Neural cell (in vitro differentiated cells): ENCODE data around the gene FSD2. TPM values are rescaled to one million over a fixed set of nuclear protein-coding genes. Genes with fewer than 3 reads are reported as not detected.

Experiments
- H2AFZ ChIP-seq: fragments of 200-600, 300-800 bp; sonication (generic), shearing (Covaris generic); 2 replicates; pipeline ENCODE4 v1.6.0; 2014; ENCODE audit warnings: low read depth, mild to moderate bottlenecking, antibody characterized with exemption, low read length, moderate library complexity
- H3F3A ChIP-seq: fragments of 200-600 bp; shearing (Covaris generic); 2 replicates; pipeline ENCODE4 v1.6.1; 2016; ENCODE audit warnings: mild to moderate bottlenecking, moderate library complexity, mixed read lengths, antibody characterized with exemption, low read length; ENCODE audit not compliant: insufficient read depth, poor library complexity, severe bottlenecking
- H3K27ac ChIP-seq: fragments of 200-600, 300-800 bp; sonication (generic), shearing (Covaris generic); 2 replicates; pipeline ENCODE4 v1.5.1; 2014; ENCODE audit warnings: mild to moderate bottlenecking, low read length, moderate library complexity
- H3K27me3 ChIP-seq: fragments of 300-800, 200-600 bp; sonication (generic), shearing (Covaris generic); 2 replicates; pipeline ENCODE4 v1.6.0; 2014; ENCODE audit warnings: mild to moderate bottlenecking, low read depth, low read length, moderate library complexity; ENCODE audit not compliant: insufficient read depth
- H3K36me3 ChIP-seq: fragments of 300-800, 200-600 bp; sonication (generic), shearing (Covaris generic); 2 replicates; pipeline ENCODE4 v1.5.1; 2014; ENCODE audit warnings: mild to moderate bottlenecking, antibody characterized with exemption, low read length, moderate library complexity; ENCODE audit not compliant: insufficient read depth
- H3K4me2 ChIP-seq: fragments of 300-800, 200-600 bp; sonication (generic), shearing (Covaris generic); 2 replicates; pipeline ENCODE4 v1.6.0; 2014; ENCODE audit warnings: mild to moderate bottlenecking, low read length
- H3K4me3 ChIP-seq: fragments of 300-800, 200-600 bp; sonication (generic), shearing (Covaris generic); 2 replicates; pipeline ENCODE4 v1.5.1; 2014; ENCODE audit warnings: mild to moderate bottlenecking, low read length, moderate library complexity
- H3K79me2 ChIP-seq: fragments of 200-600 bp; shearing (Covaris generic); replicated peaks from 2 replicates; pipeline ENCODE4 v1.6.0; 2014; ENCODE audit warnings: mild to moderate bottlenecking, low read length, moderate library complexity; ENCODE audit not compliant: insufficient read depth
- H3K9ac ChIP-seq: fragments of 300-800, 200-600 bp; sonication (generic), shearing (Covaris generic); 2 replicates; pipeline ENCODE4 v1.6.1; 2016; ENCODE audit warnings: mild to moderate bottlenecking, low read length, mixed read lengths
- H3K9me2 ChIP-seq: fragments of 200-600 bp; shearing (Covaris generic); 2 replicates; pipeline ENCODE4 v1.6.1; 2016; ENCODE audit warnings: mild to moderate bottlenecking, low read length, mixed read lengths; ENCODE audit not compliant: insufficient read depth
- H3K9me3 ChIP-seq: fragments of 200-600, 300-800 bp; sonication (generic), shearing (Covaris generic); 2 replicates; pipeline ENCODE4 v1.6.1; 2016; ENCODE audit warnings: mild to moderate bottlenecking, mixed run types, low read length, moderate library complexity, mixed read lengths
- H4K20me1 ChIP-seq: fragments of 200-600 bp; shearing (Covaris generic); 2 replicates; pipeline ENCODE4 v1.6.1; 2016; ENCODE audit warnings: mild to moderate bottlenecking, mixed run types; ENCODE audit not compliant: insufficient read depth
- CTCF ChIP-seq: fragments of 450-650 bp; IDR thresholded peaks from 2 replicates; pipeline ENCODE4 v1.5.1; 2014; ENCODE audit warnings: antibody characterized with exemption, mild to moderate bottlenecking, moderate library complexity; ENCODE audit not compliant: poor library complexity, severe bottlenecking
- EP300 ChIP-seq: fragments of 450-650 bp; conservative IDR thresholded peaks from 2 replicates; pipeline ENCODE4 v1.6.1; 2014; ENCODE audit warnings: antibody characterized with exemption, mild to moderate bottlenecking, moderate library complexity; ENCODE audit not compliant: poor library complexity, severe bottlenecking
- EZH2 ChIP-seq: fragments of 200-600, 300-800 bp; shearing (Covaris generic), sonication (generic); IDR thresholded peaks from 2 replicates; pipeline ENCODE4 v1.6.1; 2014; ENCODE audit warnings: antibody characterized with exemption, low read length, borderline replicate concordance, mild to moderate bottlenecking; ENCODE audit not compliant: insufficient read depth, poor library complexity, severe bottlenecking
- MXI1 ChIP-seq: fragments of 450-650 bp; conservative IDR thresholded peaks from 2 replicates; pipeline ENCODE4 v1.6.1; 2014; ENCODE audit warnings: antibody characterized with exemption, mild to moderate bottlenecking; ENCODE audit not compliant: poor library complexity, severe bottlenecking
- POLR2AphosphoS5 ChIP-seq: IDR thresholded peaks from 2 replicates; pipeline ENCODE4 v1.6.1; 2012
- RAD21 ChIP-seq: fragments of 450-650 bp; conservative IDR thresholded peaks from 2 replicates; pipeline ENCODE4 v1.6.1; 2014; ENCODE audit warnings: antibody characterized with exemption, mild to moderate bottlenecking, moderate library complexity
- REST ChIP-seq: IDR thresholded peaks from 2 replicates; pipeline ENCODE4 v1.6.1; 2012; ENCODE audit warnings: borderline replicate concordance
- SMC3 ChIP-seq: fragments of 450-650 bp; conservative IDR thresholded peaks from 2 replicates; pipeline ENCODE4 v1.6.1; 2014; ENCODE audit warnings: antibody characterized with exemption, mild to moderate bottlenecking, moderate library complexity; ENCODE audit not compliant: poor library complexity
- TAF1 ChIP-seq: IDR thresholded peaks from 2 replicates; pipeline ENCODE4 v1.6.1; 2012; ENCODE audit warnings: low read depth
- polyA plus RNA-seq: library from polyadenylated mRNA; depleted of rRNA; stranded (reverse); fragments of >200 nt; gene quantifications from 2 replicates; pipeline ENCODE4 v1.2.3, GENCODE V29; 2014

The FSD2 gene
- polyA plus RNA-seq, 1 donor from 2014 or later = not detected

DNA sequence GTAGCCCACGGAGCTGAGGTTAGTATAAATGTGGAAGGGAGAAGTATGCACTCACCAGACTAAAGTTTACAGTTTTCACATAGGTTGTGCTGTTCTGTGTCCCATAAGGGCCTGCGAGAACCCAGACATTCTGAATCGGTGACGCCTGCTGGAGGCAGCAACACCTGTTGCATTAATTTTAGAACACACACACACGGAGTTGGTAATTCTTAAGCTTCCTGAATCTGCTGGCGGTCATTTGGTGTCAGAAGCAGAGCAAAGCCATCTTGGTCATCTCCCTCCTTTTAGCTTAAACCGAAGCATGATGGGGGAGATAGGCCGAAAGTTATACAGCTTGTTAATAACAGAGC lies 55.1 kb downstream of the FSD2 start:
- TF ChIP-seq REST (no peak), EP300 (no peak), SMC3 (no peak), POLR2AphosphoS5 (no peak), EZH2 (no peak), MXI1 (no peak), CTCF (no peak), TAF1 (no peak), RAD21 (no peak)
- Histone ChIP-seq H4K20me1 (no peaks in the 10 kb centered on the region), H3K9me3 (no peaks in the 10 kb centered on the region), H3K4me2 (peak overlapping the region; percentile 97), H3K36me3 (no peaks in the 10 kb centered on the region), H3K9ac (peak overlapping the region; percentile 88), H2AFZ (peak overlapping the region; percentile 90), H3K27me3 (no peaks in the 10 kb centered on the region), H3K79me2 (peaks cover 26% of the 10 kb centered on the region), H3K27ac (peak overlapping the region; percentile 98), H3K9me2 (no peaks in the 10 kb centered on the region), H3F3A (no peaks in the 10 kb centered on the region), H3K4me3 (peak overlapping the region; percentile 82)

GRCh38 chr15:82749951-82750830 lies 55.7 kb downstream of the FSD2 start:
- Histone ChIP-seq H3K36me3 (no peaks in the 10 kb centered on the region), H3K9me2 (no peaks in the 10 kb centered on the region), H3K27me3 (no peaks in the 10 kb centered on the region), H3K79me2 (peaks cover 26% of the 10 kb centered on the region), H4K20me1 (no peaks in the 10 kb centered on the region), H2AFZ (peak overlapping the region; percentile 90), H3K9ac (peak overlapping the region; percentile 88), H3K4me2 (peak overlapping the region; percentile 97), H3K27ac (peak overlapping the region; percentile 98), H3F3A (no peaks in the 10 kb centered on the region), H3K4me3 (peak overlapping the region; percentile 82), H3K9me3 (no peaks in the 10 kb centered on the region)
- TF ChIP-seq SMC3 = peak; percentile 59
- peak; percentile 94 for TF ChIP-seq REST
- peak; percentile 99 for TF ChIP-seq POLR2AphosphoS5
- peak; percentile 97 for TF ChIP-seq TAF1
- TF ChIP-seq EP300 = peak; percentile 58
- peak; percentile 25 for TF ChIP-seq CTCF
- no peak for TF ChIP-seq EZH2
- peak; percentile 97 for TF ChIP-seq MXI1
- TF ChIP-seq RAD21 = peak; percentile 44
